Common myeloid progenitor, CD34-positive (primary cell): ENCODE data around the gene USP48.

Source experiments
- CTCF ChIA-PET: fragments of 350-600 bp; sonication (Branson Sonifier 250); formaldehyde crosslinking; loops from one replicate; lab custom pipeline; 2021; ENCODE audit warnings: antibody characterized with exemption; lab: Charles Lee
- POLR2A ChIA-PET: fragments of 350-600 bp; sonication (Branson Sonifier 250); formaldehyde crosslinking; loops from one replicate; lab custom pipeline; 2021; ENCODE audit warnings: antibody characterized with exemption; lab: Charles Lee
- DNase-seq, 3 donors: peaks; one replicate each; pipeline versions ENCODE4 v3.0.0 to v3.0.0-alpha.2; 2013
- H3K27ac ChIP-seq, 2 experiments: 1 replicate in 1 of 2; 2 replicates in 1 of 2; pipeline ENCODE4 v1.7.0; 2013; ENCODE audit warnings: inconsistent platforms in 2 of 2, low read length in 2 of 2, mild to moderate bottlenecking in 2 of 2, low read depth in 1 of 2, moderate library complexity in 1 of 2; ENCODE audit not compliant: severe bottlenecking in 2 of 2, insufficient read depth in 1 of 2, poor library complexity in 1 of 2
- H3K27me3 ChIP-seq, 5 experiments: replicated peaks in 2 of 5; 1 replicate in 3 of 5; 2 replicates in 2 of 5; pipeline versions ENCODE4 v1.6.1 to v1.7.0; 2013; ENCODE audit warnings: low read length in 4 of 5, mild to moderate bottlenecking in 2 of 5, moderate library complexity in 2 of 5, inconsistent platforms in 1 of 5; ENCODE audit not compliant: insufficient read depth in 5 of 5, control insufficient read depth in 4 of 5
- H3K36me3 ChIP-seq, 4 experiments: 1 replicate in 2 of 4; 2 replicates in 2 of 4; pipeline versions ENCODE4 v1.6.1 to v1.7.0; 2013; ENCODE audit warnings: low read length in 3 of 4, control low read depth in 1 of 4, mild to moderate bottlenecking in 1 of 4; ENCODE audit not compliant: control insufficient read depth in 4 of 4, insufficient read depth in 4 of 4
- H3K4me1 ChIP-seq, 4 experiments: 1 replicate in 3 of 4; 2 replicates in 1 of 4; pipeline versions ENCODE4 v1.6.1 to v1.7.1; 2013; ENCODE audit warnings: low read length in 3 of 4, mild to moderate bottlenecking in 3 of 4, control low read depth in 1 of 4, inconsistent platforms in 1 of 4, moderate library complexity in 1 of 4; ENCODE audit not compliant: control insufficient read depth in 4 of 4, insufficient read depth in 4 of 4; ENCODE audit errors: control extremely low read depth in 1 of 4
- H3K4me3 ChIP-seq, 7 experiments: 1 replicate in 4 of 7; 2 replicates in 3 of 7; pipeline versions ENCODE4 v1.5.1 to v1.7.0; 2013; ENCODE audit warnings: mild to moderate bottlenecking in 7 of 7, low read length in 6 of 7, moderate library complexity in 6 of 7, inconsistent platforms in 2 of 7, low read depth in 2 of 7, control low read depth in 1 of 7; ENCODE audit not compliant: insufficient read depth in 4 of 7, control insufficient read depth in 1 of 7; ENCODE audit errors: extremely low read depth in 1 of 7
- H3K9me3 ChIP-seq, 5 experiments: 1 replicate in 4 of 5; 2 replicates in 1 of 5; pipeline versions ENCODE4 v1.6.1 to v1.7.1; 2013; ENCODE audit warnings: low read length in 4 of 5, mild to moderate bottlenecking in 2 of 5, inconsistent platforms in 1 of 5, low read depth in 1 of 5, moderate library complexity in 1 of 5; ENCODE audit not compliant: control insufficient read depth in 4 of 5, insufficient read depth in 2 of 5; ENCODE audit errors: control extremely low read depth in 1 of 5
- WGBS: methylation state at CpG from one replicate; pipeline ENCODE4 v1.1.5; 2013; ENCODE audit not compliant: insufficient coverage; 5-methylcytosine and 5-hydroxymethylcytosine counted together

USP48 gene

GRCh38 chr1:21762022-21762404 lies 20.9 kb downstream of the USP48 start:
- Histone ChIP-seq H3K4me1 (peaks cover 4 to 54% (median 24%) of the 10 kb centered on the region in 4 experiments), H3K9me3 (no peaks in the 10 kb centered on the region), H3K27ac (peak overlapping the region in 1 of 2 experiments; percentile 49), H3K4me3 (no peak overlapping the region), H3K27me3 (no peaks in the 10 kb centered on the region), H3K36me3 (peaks cover 0 to 4% (median 0%) of the 10 kb centered on the region in 4 experiments)
- no peak for DNase-seq
- ChIA-PET CTCF (interaction anchor here (1.0 to 2.9 kb wide), 6 partner anchors 15 to 59 kb away, joined by 3 to 11 read pairs (median 5); no protein-coding TSS in a partner anchor), POLR2A (interaction anchor here (0.6 to 1.2 kb wide), 2 partner anchors 53 to 173 kb away, joined by 4 to 6 read pairs; no protein-coding TSS in a partner anchor)
- 98% methylated on average over 6 of the region's 8 CpGs for WGBS

- ChIA-PET CTCF (interaction anchor here (1.0 to 2.9 kb wide), 4 partner anchors 14 to 23 kb away, joined by 4 to 11 read pairs (median 5); no protein-coding TSS in a partner anchor), POLR2A (interaction anchor here (0.6 to 1.2 kb wide), 2 partner anchors 54 to 1259 kb away, joined by 4 read pairs; no protein-coding TSS in a partner anchor)
- peak in 2 of 3 donors; percentile 62 to 68 for DNase-seq
- Histone ChIP-seq H3K36me3 (peaks cover 0 to 12% (median 3%) of the 10 kb centered on the region in 4 experiments), H3K4me1 (peaks cover 4 to 45% (median 22%) of the 10 kb centered on the region in 4 experiments), H3K9me3 (no peaks in the 10 kb centered on the region), H3K27ac (peak overlapping the region in 1 of 2 experiments; percentile 49), H3K27me3 (no peaks in the 10 kb centered on the region), H3K4me3 (no peak overlapping the region)
- WGBS = no CpG with 5 or more reads among the region's 3 CpGs
Measured at GRCh38 chr1:21761052-21761451, 21.9 kb downstream of the USP48 start.

GRCh38 chr1:21759818-21760217 lies 23.1 kb downstream of the USP48 start:
- H3K4me3 ChIP-seq = no peak overlapping the region
- no peaks in the 10 kb centered on the region for H3K9me3 ChIP-seq
- H3K27me3 ChIP-seq = no peaks in the 10 kb centered on the region
- ChIA-PET POLR2A (no interaction called here), CTCF (interaction anchor here (1.0 to 2.9 kb wide), 2 partner anchors 10 to 22 kb away, joined by 3 to 11 read pairs; no protein-coding TSS in a partner anchor)
- peaks cover 0 to 20% (median 9%) of the 10 kb centered on the region in 4 experiments for H3K36me3 ChIP-seq
- no peak overlapping the region for H3K27ac ChIP-seq
- peaks cover 4 to 33% (median 18%) of the 10 kb centered on the region in 4 experiments for H3K4me1 ChIP-seq
- no peak for DNase-seq
- no CpG with 5 or more reads among the region's 2 CpGs for whole genome bisulfite sequencing

- Histone ChIP-seq H3K4me3 (no peak overlapping the region), H3K27ac (no peak overlapping the region), H3K27me3 (no peaks in the 10 kb centered on the region), H3K9me3 (no peaks in the 10 kb centered on the region), H3K4me1 (peaks cover 4 to 28% (median 13%) of the 10 kb centered on the region in 4 experiments), H3K36me3 (peaks cover 3 to 27% (median 15%) of the 10 kb centered on the region in 4 experiments)
- DNase-seq = no peak
- POLR2A ChIA-PET = no interaction called here
- CTCF ChIA-PET = no interaction called here
- no CpG with 5 or more reads among the region's 2 CpGs for WGBS
Measured at GRCh38 chr1:21759182-21759581, 23.8 kb downstream of the USP48 start.

GRCh38 chr1:21758614-21759013 lies 24.3 kb downstream of the USP48 start:
- no peak overlapping the region for H3K27ac ChIP-seq
- no peaks in the 10 kb centered on the region for H3K9me3 ChIP-seq
- no peaks in the 10 kb centered on the region for H3K27me3 ChIP-seq
- DNase-seq = no peak
- peaks cover 3 to 29% (median 19%) of the 10 kb centered on the region in 4 experiments for H3K36me3 ChIP-seq
- POLR2A ChIA-PET = no interaction called here
- CTCF ChIA-PET = no interaction called here
- 97% methylated on average over 8 of the region's 8 CpGs for WGBS
- no peak overlapping the region for H3K4me3 ChIP-seq
- H3K4me1 ChIP-seq = peaks cover 0 to 23% (median 8%) of the 10 kb centered on the region in 4 experiments

GRCh38 chr1:21756393-21757089 lies 26.4 kb downstream of the USP48 start:
- DNase-seq = no peak
- Histone ChIP-seq H3K27me3 (no peaks in the 10 kb centered on the region), H3K9me3 (no peaks in the 10 kb centered on the region), H3K36me3 (peaks cover 3 to 43% (median 29%) of the 10 kb centered on the region in 4 experiments), H3K27ac (no peak overlapping the region), H3K4me1 (peaks cover 0 to 17% (median 4%) of the 10 kb centered on the region in 4 experiments), H3K4me3 (no peak overlapping the region)
- ChIA-PET POLR2A (no interaction called here), CTCF (no interaction called here)
- WGBS = 100% methylated on average over 2 of the region's 12 CpGs

- Histone ChIP-seq H3K27ac (no peak overlapping the region), H3K36me3 (peaks cover 3 to 54% (median 37%) of the 10 kb centered on the region in 4 experiments), H3K27me3 (no peaks in the 10 kb centered on the region), H3K4me3 (no peak overlapping the region), H3K9me3 (no peaks in the 10 kb centered on the region), H3K4me1 (peaks cover 0 to 11% (median 2%) of the 10 kb centered on the region in 4 experiments)
- no peak for DNase-seq
- WGBS = 100% methylated on average over 1 of the region's 2 CpGs
- ChIA-PET POLR2A (no interaction called here), CTCF (interaction anchor here (0.5 to 2.0 kb wide), 5 partner anchors 9 to 99 kb away, joined by 3 to 7 read pairs (median 3); no protein-coding TSS in a partner anchor)
Measured at GRCh38 chr1:21755067-21755466, 27.9 kb downstream of the USP48 start.
